Thyroid gland (tissue), 4 donors: ENCODE results near the gene APLNR.

Source experiments
- POLR2A ChIP-seq, 2 donors: fragments of 450-650 bp; IDR thresholded peaks; one replicate each; pipeline ENCODE4 v1.6.1; 2017; ENCODE audit warnings: antibody characterized with exemption in 2 of 2, mild to moderate bottlenecking in 2 of 2, moderate library complexity in 1 of 2
- TF ChIP-seq, protein P1 (sequence below), 6 experiments: fragments of 200-600 bp in 3 of 6; fragments of 450-650 bp in 3 of 6; sonication (generic) in 3 of 6; IDR thresholded peaks; one replicate each; pipeline ENCODE4 v1.5.1; 2016 to 2019; ENCODE audit warnings: antibody characterized with exemption in 6 of 6, mild to moderate bottlenecking in 2 of 6, inconsistent platforms in 1 of 6, moderate library complexity in 1 of 6

DNA sequence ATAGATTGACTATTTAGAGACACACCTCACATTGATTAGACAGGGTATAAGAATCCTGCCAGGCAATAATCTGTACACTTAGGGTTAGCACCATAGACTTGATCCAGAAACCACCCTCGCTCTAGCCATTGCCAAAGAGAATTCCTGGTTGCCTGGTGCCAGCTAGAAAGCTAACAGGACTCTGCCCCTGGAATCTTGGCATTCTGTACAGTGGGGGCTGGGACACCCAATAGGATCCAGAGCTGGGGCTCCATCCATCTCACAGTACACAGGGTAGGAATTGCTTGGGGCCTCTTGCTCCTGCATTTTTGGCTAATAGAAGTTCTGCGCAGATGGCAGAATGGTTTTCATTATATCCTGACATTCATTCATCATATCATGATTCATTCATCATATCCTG lies 3.0 kb upstream of the APLNR start:
- TF ChIP-seq, protein P1, sequence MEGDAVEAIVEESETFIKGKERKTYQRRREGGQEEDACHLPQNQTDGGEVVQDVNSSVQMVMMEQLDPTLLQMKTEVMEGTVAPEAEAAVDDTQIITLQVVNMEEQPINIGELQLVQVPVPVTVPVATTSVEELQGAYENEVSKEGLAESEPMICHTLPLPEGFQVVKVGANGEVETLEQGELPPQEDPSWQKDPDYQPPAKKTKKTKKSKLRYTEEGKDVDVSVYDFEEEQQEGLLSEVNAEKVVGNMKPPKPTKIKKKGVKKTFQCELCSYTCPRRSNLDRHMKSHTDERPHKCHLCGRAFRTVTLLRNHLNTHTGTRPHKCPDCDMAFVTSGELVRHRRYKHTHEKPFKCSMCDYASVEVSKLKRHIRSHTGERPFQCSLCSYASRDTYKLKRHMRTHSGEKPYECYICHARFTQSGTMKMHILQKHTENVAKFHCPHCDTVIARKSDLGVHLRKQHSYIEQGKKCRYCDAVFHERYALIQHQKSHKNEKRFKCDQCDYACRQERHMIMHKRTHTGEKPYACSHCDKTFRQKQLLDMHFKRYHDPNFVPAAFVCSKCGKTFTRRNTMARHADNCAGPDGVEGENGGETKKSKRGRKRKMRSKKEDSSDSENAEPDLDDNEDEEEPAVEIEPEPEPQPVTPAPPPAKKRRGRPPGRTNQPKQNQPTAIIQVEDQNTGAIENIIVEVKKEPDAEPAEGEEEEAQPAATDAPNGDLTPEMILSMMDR (IDR thresholded peaks at IDR 0.05) = no peak
- TF ChIP-seq POLR2A (IDR thresholded peaks at IDR 0.05) = no peak
